Testis (tissue), 3 donors: ENCODE data around the gene SETX. TPM values are rescaled to one million over a fixed set of nuclear protein-coding genes. Genes with fewer than 3 reads are reported as not detected.

Experiments
- DNase-seq: peaks from one replicate; pipeline ENCODE4 v3.0.0-alpha.2; 2019
- H3K27ac ChIP-seq, 2 donors: fragments of 200-600 bp; sonication (generic); one replicate each; pipeline ENCODE4 v1.5.1; 2019
- H3K27me3 ChIP-seq: fragments of 200-600 bp; sonication (generic); one replicate; pipeline ENCODE4 v1.5.1; 2019
- H3K36me3 ChIP-seq: fragments of 200-600 bp; sonication (generic); one replicate; pipeline ENCODE4 v1.5.1; 2017; ENCODE audit warnings: low read depth; ENCODE audit errors: missing control alignments
- H3K4me1 ChIP-seq: fragments of 200-600 bp; sonication (generic); one replicate; pipeline ENCODE4 v1.5.1; 2019
- H3K4me3 ChIP-seq, 2 donors: fragments of 200-600 bp; sonication (generic); one replicate each; pipeline ENCODE4 v1.5.1; 2017 to 2019
- H3K9me3 ChIP-seq: fragments of 200-600 bp; sonication (generic); one replicate; pipeline ENCODE4 v1.5.1; 2017
- CTCF ChIP-seq, 3 experiments: fragments of 450-650 bp in 2 of 3; fragments of 200-600 bp in 1 of 3; sonication (generic) in 1 of 3; IDR thresholded peaks; one replicate each; pipeline ENCODE4 v1.5.1; 2016 to 2019; ENCODE audit warnings: antibody characterized with exemption in 3 of 3, mild to moderate bottlenecking in 2 of 3, moderate library complexity in 1 of 3
- POLR2A ChIP-seq: fragments of 450-650 bp; IDR thresholded peaks from one replicate; pipeline ENCODE4 v1.6.1; 2017; ENCODE audit warnings: antibody characterized with exemption, mild to moderate bottlenecking, moderate library complexity
- WGBS, 2 donors: methylation state at CpG; one replicate each; pipeline ENCODE4 v1.1.5; 2018; 5-methylcytosine and 5-hydroxymethylcytosine counted together
- intact Hi-C: fragments of 100-400 bp; cut with DNase I; formaldehyde crosslinking; loops from one replicate; pipeline ENCODE4 v1.15.1; 2023; ENCODE audit warnings: low total_unique reads
- polyA plus RNA-seq: library from polyadenylated mRNA; stranded (reverse); fragments of 350-450 nt; fragmentation: Illumina TruSeq; extraction: RNeasy Lipid Tissue Mini Kit (QIAGEN cat#74804); gene quantifications from one replicate; pipeline ENCODE4 v1.2.3, GENCODE V29; 2014; ENCODE audit warnings: low read depth, low replicate concordance; ENCODE audit not compliant: insufficient read depth
- total RNA-seq, 2 donors: library from RNA; depleted of rRNA; stranded (reverse); fragments of >200 nt; gene quantifications; one replicate each; pipeline ENCODE4 v1.2.3, GENCODE V29; 2016

SETX gene
- total and polyA plus RNA-seq, 3 donors from 2014 or later: 74.1 to 157 (median 109) TPM

- WGBS, 2 donors: 90 to 91% methylated on average over 10 to 26 of the region's 34 CpGs
- peaks cover 10% of the 10 kb centered on the region for H3K4me1 ChIP-seq
- H3K27me3 ChIP-seq: no peaks in the 10 kb centered on the region
- no peak overlapping the region for H3K4me3 ChIP-seq
- no peak for TF ChIP-seq CTCF (IDR thresholded peaks at IDR 0.05)
- TF ChIP-seq POLR2A: no peak
- intact Hi-C loops: no loop called here
- H3K27ac ChIP-seq: no peak overlapping the region
- no peak for DNase-seq
- H3K36me3 ChIP-seq: no peaks in the 10 kb centered on the region
- H3K9me3 ChIP-seq: no peaks in the 10 kb centered on the region
Measured at GRCh38 chr9:132226571-132227430, 128.0 kb downstream of the SETX start.

- TF ChIP-seq POLR2A (no peak), CTCF (IDR thresholded peaks at IDR 0.05) (no peak)
- 61 to 77% methylated on average over 3 of the region's 3 CpGs for WGBS, 2 donors
Measured at GRCh38 chr9:132224645-132225044, 130.1 kb downstream of the SETX start.

GRCh38 chr9:132221941-132222340 is 132.8 kb downstream of the SETX start:
- no peaks in the 10 kb centered on the region for H3K9me3 ChIP-seq
- DNase-seq: no peak
- no peak overlapping the region for H3K27ac ChIP-seq
- intact Hi-C loops: no loop called here
- no peak for TF ChIP-seq CTCF (IDR thresholded peaks at IDR 0.05)
- TF ChIP-seq POLR2A: no peak
- 43 to 50% methylated on average over 6 of the region's 6 CpGs for WGBS, 2 donors
- H3K36me3 ChIP-seq: no peaks in the 10 kb centered on the region
- H3K4me3 ChIP-seq: no peak overlapping the region
- H3K27me3 ChIP-seq: no peaks in the 10 kb centered on the region
- H3K4me1 ChIP-seq: peaks cover 23% of the 10 kb centered on the region

More at GRCh38 chr9:132224645-132225044, 130.1 kb downstream of the SETX start:
- H3K27ac ChIP-seq: no peak overlapping the region
- H3K4me3 ChIP-seq: no peak overlapping the region
- peaks cover 23% of the 10 kb centered on the region for H3K4me1 ChIP-seq
- no peaks in the 10 kb centered on the region for H3K36me3 ChIP-seq
- no peaks in the 10 kb centered on the region for H3K9me3 ChIP-seq
- intact Hi-C loops: no loop called here
- DNase-seq: no peak
- H3K27me3 ChIP-seq: no peaks in the 10 kb centered on the region

- Histone ChIP-seq H3K4me3 (no peak overlapping the region), H3K4me1 (peaks cover 34% of the 10 kb centered on the region), H3K9me3 (no peaks in the 10 kb centered on the region), H3K27me3 (no peaks in the 10 kb centered on the region), H3K27ac (no peak overlapping the region), H3K36me3 (no peaks in the 10 kb centered on the region)
- WGBS, 2 donors: 86 to 87% methylated on average over 8 of the region's 8 CpGs
- intact Hi-C loops: no loop called here
- no peak for DNase-seq
- TF ChIP-seq POLR2A: no peak
- no peak for TF ChIP-seq CTCF (IDR thresholded peaks at IDR 0.05)
Measured at GRCh38 chr9:132218208-132218607, 136.6 kb downstream of the SETX start.
